GM19238 (cell line): Measurements from ENCODE around the gene KCNC3.

Source experiments
- DNase-seq: peaks from one replicate; pipeline ENCODE4 v3.0.0; 2011; ENCODE audit warnings: low spot score; ENCODE audit not compliant: insufficient read length

Gene KCNC3

DNA sequence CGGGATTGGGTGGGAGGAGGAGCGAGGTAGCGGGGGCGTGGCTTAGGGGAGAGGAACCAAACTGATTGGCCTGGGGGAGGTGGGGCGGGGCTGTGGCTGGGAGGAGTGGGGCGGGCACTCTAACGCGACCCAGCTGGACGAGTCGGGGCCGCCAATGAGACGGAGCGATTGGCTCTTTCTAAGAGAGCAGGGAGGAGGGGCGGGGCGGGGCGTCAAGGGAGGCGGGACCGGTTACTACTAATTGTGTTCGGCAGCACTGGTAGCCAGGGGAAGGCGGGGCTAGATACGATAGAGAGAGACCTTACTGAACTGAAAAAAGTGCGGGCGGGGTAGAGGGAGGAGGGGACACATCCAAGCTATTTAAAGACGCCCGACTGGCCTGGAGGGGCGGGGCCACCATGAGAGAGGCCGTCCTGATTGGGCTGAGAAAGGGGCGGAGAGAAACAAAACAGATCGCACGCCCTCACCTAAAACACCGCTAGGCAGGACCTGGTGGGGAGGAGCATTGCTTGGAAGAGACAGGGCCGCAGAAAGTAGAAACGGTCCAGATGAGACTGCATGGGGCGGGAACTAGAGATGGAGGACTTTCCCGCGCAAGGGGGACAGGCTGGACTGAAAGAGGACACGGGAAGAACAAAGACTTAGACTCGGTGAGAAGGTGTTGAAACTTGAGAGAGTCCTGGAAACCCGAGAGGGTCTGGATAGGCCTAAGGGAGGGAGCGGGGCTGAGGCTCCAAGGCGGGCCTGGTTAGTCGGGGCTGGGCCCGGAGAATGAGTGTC, at the start of gene KCNC3:
TSS of gene KCNC3 (minus strand) at position 232 of the 780 bp plus-strand sequence. CDS start 295 bp downstream, outside the sequence.
- DNase-seq = peak; percentile 96

DNA sequence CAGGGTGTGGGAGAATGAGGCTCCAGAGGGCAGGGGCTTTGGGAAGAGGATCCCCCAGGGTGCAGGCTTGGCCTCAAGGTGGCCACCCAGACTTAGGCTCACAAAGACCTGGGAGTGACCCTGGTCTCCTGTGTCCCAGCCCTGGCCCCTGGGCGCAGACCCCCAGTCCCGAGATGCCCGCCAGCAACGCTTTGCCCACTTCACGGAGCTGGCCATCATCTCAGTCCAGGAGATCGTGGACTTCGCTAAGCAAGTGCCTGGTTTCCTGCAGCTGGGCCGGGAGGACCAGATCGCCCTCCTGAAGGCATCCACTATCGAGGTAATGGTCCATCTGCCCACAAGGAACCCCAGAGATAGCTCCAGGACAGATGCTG, 49.7 kb upstream of the KCNC3 start:
- DNase-seq = no peak

DNA sequence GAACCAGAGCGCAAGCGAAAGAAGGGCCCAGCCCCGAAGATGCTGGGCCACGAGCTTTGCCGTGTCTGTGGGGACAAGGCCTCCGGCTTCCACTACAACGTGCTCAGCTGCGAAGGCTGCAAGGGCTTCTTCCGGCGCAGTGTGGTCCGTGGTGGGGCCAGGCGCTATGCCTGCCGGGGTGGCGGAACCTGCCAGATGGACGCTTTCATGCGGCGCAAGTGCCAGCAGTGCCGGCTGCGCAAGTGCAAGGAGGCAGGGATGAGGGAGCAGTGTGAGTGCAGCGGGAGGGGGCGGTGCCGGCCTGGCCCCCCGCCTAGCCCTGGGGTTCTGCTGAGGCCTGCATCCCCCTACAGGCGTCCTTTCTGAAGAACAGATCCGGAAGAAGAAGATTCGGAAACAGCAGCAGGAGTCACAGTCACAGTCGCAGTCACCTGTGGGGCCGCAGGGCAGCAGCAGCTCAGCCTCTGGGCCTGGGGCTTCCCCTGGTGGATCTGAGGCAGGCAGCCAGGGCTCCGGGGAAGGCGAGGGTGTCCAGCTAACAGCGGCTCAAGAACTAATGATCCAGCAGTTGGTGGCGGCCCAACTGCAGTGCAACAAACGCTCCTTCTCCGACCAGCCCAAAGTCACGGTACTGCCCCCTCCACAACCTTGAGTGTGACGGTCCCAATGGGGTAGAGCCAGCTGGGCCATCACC, 49.1 kb upstream of the KCNC3 start:
- no peak for DNase-seq

DNA sequence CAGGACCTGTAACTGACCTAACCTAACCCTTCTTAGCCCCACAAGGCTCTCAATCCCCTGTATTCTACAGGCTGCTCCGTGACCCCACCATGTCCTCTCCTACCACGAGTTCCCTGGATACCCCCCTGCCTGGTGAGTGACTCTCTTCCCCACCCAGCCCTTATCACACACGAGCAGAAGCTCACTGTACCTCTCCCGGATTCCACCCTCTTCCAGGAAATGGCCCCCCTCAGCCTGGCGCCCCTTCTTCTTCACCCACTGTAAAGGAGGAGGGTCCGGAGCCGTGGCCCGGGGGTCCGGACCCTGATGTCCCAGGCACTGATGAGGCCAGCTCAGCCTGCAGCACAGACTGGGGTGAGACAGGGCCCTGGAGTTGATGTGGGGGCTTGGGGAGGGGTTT, 48.3 kb upstream of the KCNC3 start:
- DNase-seq = no peak

DNA sequence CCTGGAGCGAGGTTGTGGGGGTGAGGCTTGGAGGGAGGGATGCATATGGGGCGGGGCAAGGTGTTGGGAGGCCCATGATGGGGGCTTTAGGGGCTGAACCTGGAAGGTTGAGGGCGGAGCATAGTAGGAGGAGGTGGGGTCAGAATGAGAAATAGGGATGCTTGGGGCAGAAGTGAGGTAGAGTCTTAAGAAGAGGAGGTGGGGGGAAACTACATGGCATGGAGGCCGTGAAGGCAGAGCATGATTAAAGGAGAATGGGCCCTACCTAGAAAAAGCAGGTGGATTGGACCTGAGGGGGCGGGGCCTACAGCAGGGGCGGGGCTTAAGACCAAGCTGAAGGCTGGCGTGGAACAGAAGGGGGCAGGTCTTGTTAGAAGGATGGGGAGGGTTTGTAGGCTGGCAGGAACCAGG, 47.9 kb upstream of the KCNC3 start:
- no peak for DNase-seq

DNA sequence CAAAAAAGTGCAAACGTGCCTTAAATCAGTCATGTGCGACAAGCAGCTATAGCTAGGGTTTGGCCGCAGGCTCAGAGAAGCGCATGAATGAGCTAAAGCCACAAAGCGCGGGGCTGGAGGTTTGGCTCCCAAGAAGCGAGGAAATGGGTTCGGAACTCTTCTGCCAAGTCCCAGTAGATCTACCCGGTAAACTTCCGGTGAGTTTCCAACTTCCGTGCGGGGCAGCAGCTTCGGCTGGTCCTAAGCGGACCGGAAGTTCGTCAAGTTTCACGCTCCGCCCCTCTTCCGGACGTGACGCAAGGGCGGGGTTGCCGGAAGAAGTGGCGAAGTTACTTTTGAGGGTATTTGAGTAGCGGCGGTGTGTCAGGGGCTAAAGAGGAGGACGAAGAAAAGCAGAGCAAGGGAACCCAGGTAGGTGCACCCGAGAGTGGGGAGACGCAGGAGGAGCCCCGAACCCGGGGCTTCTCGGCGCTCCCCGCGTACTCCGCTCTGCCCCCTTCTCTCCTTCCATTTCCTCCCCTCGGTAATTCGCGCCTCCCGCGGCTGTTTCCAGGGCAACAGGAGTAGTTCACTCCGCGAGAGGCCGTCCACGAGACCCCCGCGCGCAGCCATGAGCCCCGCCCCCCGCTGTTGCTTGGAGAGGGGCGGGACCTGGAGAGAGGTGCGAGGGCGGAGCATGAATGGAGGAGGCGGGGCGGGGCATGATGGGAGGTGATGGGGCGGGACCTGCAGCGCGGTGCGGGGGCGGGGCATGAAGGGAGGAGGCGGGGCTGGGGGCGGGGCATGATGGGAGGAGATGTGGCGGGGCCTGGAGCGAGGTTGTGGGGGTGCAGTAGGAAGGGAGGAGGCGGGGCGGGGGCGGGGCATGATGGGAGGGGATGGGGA, 47.2 kb upstream of the KCNC3 start, which contains the start of gene NR1H2:
TSS of gene NR1H2 (plus strand) at position 292 of the 885 bp plus-strand sequence. CDS start 1,149 bp downstream, outside the sequence.
- DNase-seq = peak; percentile 88

DNA sequence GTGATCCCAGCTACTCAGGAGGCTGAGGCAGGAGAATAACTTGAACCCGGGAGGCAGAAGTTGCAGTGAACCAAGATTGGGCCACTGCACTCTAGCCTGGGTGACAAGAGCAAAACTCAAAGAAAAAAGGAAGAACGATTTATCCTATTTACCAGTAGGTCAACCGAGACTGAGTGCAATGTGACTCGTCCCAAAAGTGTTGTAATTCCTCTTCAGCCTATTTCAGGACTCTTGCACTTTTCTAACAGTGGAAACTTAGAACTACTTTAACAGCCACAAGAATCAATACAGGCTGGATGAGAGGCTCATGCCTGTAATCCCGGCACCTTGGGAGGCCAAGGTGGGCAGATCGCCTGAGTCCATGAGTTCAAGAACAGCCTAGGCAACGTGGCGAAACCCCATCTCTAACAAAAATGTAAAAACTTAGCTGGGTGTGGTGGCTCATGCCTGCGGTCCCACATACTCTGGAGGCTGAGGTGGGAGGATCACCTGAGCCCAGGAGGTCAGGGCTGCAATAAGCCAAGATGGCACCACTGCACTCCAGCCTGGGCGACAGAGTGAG, 42.8 kb upstream of the KCNC3 start:
- DNase-seq = no peak

DNA sequence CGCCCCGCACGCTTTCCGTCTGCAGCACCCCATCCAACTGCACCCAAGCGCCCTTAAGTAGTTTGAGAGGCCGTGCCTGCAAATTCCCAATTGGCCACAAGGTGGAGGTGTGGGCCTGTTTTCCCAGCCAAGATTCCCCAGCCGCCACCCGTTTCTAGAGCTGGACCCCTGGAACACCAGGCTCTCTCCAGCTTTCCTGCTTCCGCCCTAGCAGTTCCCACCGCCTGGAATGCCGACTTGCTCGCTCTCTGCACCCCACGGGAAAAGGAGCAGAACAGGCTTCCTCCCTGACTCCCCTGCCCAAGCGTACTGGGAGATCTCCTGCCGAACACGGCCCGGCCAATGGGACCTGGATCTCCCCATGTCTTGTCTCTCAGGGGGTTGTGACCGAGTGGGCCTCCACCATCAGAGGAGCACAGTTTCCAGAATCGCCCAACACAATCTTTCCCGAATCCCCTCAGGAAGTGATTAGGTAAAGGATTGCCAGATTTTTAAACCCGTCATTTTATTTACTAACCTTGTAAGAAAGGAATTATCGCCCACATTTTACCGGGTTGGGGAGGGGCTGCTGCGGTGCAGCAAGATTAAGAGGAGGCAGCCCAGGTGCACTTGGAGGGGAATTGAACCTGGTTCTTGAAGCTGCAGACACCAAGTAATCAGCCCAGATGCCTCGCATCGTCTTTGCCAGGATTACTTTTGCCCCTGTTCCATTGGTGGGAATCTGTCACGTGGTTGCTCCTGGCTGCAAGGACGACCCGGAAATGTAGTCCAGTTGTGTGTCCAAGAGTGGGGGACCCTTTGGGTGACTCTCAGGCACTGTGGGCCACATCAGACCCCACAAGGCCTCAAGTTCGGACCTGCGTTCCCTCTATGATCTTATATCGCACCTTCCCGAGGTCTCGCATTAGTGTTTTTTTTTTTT, 39.7 kb upstream of the KCNC3 start:
- DNase-seq = peak; percentile 75

DNA sequence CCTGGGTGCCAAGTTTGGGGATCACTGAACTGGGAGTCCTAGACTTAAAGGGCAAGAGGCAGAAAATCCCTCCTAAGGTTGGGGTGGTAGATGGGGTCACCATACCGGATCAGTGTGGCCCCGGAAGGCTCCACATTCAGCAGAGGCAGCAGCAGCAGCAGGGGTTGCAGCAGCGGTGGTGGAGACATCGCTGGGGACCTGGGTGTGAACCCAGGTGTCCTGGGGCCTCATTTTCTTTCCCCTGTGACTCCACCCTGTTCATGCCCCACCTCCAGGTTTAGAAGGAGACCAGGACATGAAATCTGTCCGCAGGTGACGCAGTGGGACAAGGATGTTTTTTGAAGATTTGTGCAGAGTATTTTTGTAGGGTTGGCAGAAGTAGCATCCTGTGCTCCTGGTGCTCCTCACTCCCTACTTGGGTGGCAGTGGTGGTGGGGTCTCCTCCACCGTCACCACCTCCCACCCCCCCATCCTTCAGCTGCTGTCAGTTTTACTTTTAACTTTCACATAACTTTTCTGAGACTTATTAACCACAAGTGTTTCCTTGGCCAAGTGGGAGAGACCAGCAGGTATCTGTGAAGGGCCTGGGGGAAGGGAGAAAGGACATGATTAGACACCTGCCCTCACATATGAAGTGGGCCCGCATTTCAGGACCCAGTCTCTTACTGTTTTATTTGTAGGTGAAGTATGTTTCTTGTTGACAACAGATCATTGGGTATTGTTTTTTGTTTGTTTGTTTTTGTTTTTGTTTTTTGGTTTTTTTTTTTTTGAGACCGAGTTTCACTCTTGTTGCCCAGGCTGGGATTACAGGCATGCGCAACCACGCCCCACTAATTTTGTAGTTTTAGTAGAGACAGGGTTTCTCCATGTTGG, 36.5 kb upstream of the KCNC3 start, which contains the start of gene NAPSA:
TSS of gene NAPSA (minus strand) at position 206 of the 873 bp plus-strand sequence. CDS start at position 188, 18 bp downstream.
- no peak for DNase-seq

DNA sequence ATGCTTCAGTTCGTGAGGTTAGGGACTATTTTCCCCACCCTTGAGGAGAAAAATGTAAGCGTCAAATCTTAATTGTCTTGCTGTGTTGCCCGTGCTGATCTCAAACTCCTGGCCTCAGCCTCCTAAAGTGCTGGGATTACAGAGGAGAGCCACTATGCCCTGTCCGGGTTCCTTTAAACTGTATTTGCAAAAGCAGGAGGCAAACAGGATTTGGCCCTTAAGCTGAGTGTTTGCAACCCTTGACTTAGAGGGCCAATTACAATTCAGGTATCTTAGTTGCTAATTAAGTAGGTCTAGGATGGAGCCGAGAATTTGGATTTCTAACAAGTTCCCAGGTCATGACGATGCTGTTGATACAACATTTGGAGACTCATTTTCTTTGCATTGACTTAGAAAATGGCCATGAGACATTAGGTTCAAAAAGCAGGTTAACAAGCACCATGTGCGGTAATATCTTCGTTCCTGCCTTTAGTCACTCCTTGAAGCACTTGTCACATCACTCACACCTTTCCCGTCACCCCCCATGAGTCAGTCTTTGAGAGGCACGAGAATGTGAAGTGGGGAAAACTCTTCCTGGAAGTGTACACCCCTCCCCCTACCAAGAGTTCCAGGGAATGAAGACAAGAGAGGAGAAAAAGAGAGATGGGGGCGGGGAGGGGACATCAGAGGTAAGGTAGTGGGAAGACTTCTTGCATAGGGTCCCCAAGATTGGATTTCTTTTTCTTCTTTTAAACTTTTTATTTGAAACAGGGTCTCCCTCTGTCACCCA, 33.7 kb upstream of the KCNC3 start:
- no peak for DNase-seq

DNA sequence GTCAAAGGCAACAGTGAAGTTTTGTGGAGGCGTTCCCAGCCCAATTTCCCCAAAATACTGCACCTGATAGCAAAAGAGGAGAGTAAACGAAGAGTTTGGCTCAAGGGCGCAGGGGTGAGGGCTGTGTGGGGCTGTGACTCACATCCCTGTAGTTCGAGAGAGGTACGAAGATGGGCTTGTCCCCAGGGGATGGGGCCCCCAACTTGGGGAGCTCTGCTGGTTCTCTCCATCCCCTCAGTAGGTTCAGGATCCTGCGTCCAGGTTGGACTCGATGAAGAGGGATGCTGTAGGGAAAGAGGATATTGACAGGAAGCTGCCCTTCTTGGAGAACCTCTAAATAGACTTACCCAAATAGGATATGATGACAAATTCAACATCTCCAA, 32.8 kb upstream of the KCNC3 start:
- DNase-seq = no peak

DNA sequence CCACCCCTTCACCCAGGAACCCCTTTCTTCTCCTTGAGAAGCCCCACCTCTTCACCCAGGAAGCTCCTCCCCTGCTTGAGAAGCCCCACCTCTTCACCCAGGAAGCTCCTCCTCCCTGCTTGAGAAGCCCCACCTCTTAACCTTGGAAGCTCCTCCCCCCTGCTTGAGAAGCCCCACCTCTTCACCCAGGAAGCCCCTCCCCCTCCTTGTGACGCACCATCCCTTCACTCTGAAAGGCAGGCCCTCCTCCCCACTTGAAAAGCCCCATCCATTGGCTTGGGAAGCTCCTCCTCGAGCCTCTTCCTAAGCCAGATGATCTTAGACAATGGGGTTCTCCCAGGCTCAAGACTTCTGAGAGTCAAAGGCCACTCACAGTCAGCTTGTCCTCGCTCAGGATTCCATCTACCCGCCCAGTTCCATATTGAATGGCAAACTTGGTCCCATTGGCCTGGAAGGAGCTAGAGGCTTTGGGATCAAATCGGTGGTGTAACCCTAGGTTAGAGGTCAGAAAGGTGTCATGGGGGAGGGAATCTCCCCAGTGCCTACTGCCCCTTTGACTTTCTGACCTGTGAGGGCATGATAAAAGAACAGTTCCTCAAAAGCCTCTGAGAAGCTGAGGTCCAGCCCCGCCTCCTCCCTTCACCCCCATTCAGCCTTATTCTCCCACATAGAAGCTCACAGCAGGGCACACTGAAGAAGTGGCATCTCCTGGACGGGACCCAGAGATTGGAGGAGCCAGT, 32.3 kb upstream of the KCNC3 start:
- no peak for DNase-seq

DNA sequence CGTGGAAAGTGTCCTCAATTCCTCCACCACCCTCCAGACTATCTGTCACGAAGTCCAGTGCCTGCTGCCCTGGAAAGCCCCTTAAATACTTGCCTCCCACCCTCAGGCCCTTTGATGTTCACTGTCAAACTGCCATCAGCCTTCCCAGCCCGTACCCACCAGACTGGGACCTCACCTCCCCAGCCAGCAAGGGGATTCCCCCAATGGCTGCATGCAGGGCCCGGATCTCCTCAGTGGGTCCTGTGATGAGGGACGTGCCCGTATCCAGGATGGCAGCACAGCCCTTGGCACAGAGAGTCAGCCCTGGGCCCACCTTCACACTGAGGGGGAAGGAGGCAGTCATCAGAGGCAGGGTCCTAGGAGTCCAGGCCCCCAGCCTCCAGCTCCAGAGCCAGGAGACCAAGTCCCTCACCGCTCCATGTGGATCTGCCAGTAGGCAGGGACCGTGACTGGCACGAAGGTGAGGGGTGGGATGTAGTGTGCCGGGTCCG, 30.2 kb upstream of the KCNC3 start:
- DNase-seq = no peak

DNA sequence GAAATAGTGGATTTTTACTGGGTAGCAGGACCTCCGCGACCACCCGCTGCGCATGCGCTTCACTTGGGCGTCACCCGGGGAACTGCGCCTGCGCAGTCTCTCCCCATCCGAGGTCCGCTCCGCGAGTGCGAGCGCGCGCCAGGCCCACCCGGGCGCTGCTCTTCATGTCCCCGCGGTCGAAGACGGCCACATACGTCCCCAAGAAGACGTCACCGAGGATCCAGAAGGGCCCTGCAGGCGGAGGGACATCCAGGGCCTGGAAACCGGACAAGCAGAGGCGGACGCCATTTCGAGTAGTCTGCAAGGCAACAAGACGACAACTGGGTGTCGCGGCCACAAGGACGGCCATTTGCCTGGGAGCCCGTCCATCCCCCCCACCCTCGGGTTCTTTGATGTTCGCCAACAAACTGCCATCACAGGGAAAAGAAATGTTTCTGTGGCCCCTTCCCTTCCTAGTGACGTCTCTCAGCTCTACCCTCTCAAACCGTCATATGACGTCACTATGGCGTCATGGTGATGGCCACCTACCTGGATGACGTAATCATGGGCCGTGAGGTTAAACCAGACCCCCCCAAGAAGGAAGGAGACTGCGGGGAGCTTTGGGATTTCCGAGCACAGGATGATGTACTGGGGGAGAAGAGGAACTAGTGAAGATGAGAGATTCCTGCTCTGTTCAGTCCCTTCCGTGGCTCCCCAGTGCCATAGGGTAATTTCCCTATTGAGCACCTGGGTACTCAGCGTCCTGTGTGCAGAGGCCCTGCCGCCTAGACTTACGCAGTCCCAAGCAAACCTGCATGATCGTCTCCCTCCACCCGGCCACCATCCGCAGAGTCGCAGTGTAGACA, 29.5 kb upstream of the KCNC3 start:
- DNase-seq = peak; percentile 70

DNA sequence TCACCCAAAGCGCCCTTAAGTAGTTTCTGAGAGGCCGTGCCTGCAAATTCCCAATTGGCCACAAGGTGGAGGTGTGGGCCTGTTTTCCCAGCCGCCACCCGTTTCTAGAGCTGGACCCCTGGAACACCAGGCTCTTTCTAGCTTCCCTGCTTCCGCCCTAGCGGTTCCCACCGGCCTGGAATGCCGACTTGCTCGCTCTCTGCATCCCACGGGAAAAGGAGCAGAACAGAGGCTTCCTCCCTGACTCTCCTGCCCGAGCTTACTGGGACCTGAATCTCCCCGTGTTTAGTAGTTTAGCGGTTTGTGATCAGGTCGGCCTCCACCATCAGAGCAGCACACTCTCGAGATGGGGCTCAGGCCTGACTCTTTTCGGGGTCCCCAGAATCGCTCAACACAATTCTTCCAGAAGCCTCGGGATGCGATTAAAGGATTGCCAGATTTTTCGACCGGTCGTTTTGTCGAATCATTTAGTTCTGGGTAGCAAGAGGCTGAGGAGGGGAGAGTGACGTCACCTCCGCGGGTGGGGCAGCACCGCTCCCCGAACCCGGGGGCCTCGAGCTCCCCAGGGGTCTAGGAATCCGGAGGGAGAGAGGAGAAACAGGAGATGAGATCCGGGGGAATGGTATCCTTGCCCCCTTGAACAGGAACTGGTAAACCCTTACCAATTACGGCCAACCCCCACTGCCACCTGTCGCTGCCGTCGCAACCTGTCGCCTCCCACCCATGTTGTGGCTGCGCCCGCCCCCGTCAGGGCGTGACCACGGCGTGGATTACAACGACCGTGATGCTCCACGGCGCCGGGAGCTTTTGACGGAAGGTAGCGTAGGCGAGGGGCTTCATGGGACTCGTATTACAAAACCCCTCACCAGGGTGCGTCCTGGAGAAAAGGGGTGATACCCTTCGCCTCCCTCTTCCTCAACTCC, 28.3 kb upstream of the KCNC3 start:
- DNase-seq = peak; percentile 46
